Neuronal stem cell (in vitro differentiated cells): ENCODE data around the gene GNAT2.

Experiments
- DNase-seq: peaks from one replicate; pipeline ENCODE4 v3.0.0-alpha.2; 2013; ENCODE audit warnings: low spot score
- H2AFZ ChIP-seq: one replicate; pipeline ENCODE4 v1.6.1; 2013; ENCODE audit warnings: mild to moderate bottlenecking, low read length, inconsistent platforms
- H2AK5ac ChIP-seq: 2 replicates; pipeline ENCODE4 v1.6.1; 2013; ENCODE audit warnings: low read depth, mild to moderate bottlenecking, inconsistent platforms, low read length, moderate library complexity, mixed read lengths
- H2BK120ac ChIP-seq: 2 replicates; pipeline ENCODE4 v1.6.1; 2013; ENCODE audit warnings: low read depth, mild to moderate bottlenecking, inconsistent platforms, low read length, moderate library complexity, mixed read lengths
- H2BK12ac ChIP-seq: one replicate; pipeline ENCODE4 v1.6.1; 2013; ENCODE audit warnings: low read length, inconsistent platforms
- H2BK15ac ChIP-seq: 2 replicates; pipeline ENCODE4 v1.6.1; 2013; ENCODE audit warnings: mild to moderate bottlenecking, low read length, inconsistent platforms, mixed read lengths
- H2BK5ac ChIP-seq: one replicate; pipeline ENCODE4 v1.6.1; 2013; ENCODE audit warnings: inconsistent platforms, mild to moderate bottlenecking, low read length, moderate library complexity
- H3K14ac ChIP-seq: one replicate; pipeline ENCODE4 v1.6.1; 2013; ENCODE audit warnings: low read length, inconsistent platforms
- H3K18ac ChIP-seq: 2 replicates; pipeline ENCODE4 v1.6.1; 2013; ENCODE audit warnings: low read length, inconsistent platforms
- H3K23ac ChIP-seq: 2 replicates; pipeline ENCODE4 v1.6.1; 2013; ENCODE audit warnings: low read depth, mild to moderate bottlenecking, mixed read lengths, low read length, inconsistent platforms; ENCODE audit not compliant: poor library complexity
- H3K27ac ChIP-seq: replicated peaks from 3 replicates; pipeline ENCODE4 v1.5.1; 2013; ENCODE audit warnings: low read length, inconsistent platforms
- H3K27me3 ChIP-seq, 3 experiments: 2 replicates each; pipeline ENCODE4 v1.6.1; 2013; ENCODE audit warnings: low read length in 3 of 3, mild to moderate bottlenecking in 2 of 3, inconsistent platforms in 1 of 3, low read depth in 1 of 3, mixed read lengths in 1 of 3, moderate library complexity in 1 of 3; ENCODE audit not compliant: control insufficient read depth in 3 of 3, insufficient read depth in 3 of 3
- H3K36me3 ChIP-seq, 2 donors: replicated peaks in 1 of 2; 2 replicates each; pipeline ENCODE4 v1.6.1; 2013; ENCODE audit warnings: low read length in 2 of 2; ENCODE audit not compliant: control insufficient read depth in 2 of 2, insufficient read depth in 2 of 2
- H3K4ac ChIP-seq: 2 replicates; pipeline ENCODE4 v1.6.1; 2013; ENCODE audit warnings: inconsistent platforms, mild to moderate bottlenecking, low read length, moderate library complexity
- H3K4me1 ChIP-seq, 2 donors: 1 replicate in 1 of 2; 2 replicates in 1 of 2; pipeline ENCODE4 v1.6.1; 2013; ENCODE audit warnings: low read length in 2 of 2, low read depth in 1 of 2; ENCODE audit not compliant: control insufficient read depth in 2 of 2, insufficient read depth in 1 of 2
- H3K4me2 ChIP-seq: one replicate; pipeline ENCODE4 v1.6.1; 2013; ENCODE audit warnings: mild to moderate bottlenecking, low read length, inconsistent platforms; ENCODE audit not compliant: insufficient read depth, poor library complexity, severe bottlenecking
- H3K4me3 ChIP-seq, 2 donors: 2 replicates each; pipeline ENCODE4 v1.5.1; 2013; ENCODE audit warnings: low read length in 2 of 2, mild to moderate bottlenecking in 2 of 2, inconsistent platforms in 1 of 2, moderate library complexity in 1 of 2
- H3K79me1 ChIP-seq: one replicate; pipeline ENCODE4 v1.6.1; 2013; ENCODE audit warnings: low read depth, mild to moderate bottlenecking, inconsistent platforms, low read length, moderate library complexity
- H3K9ac ChIP-seq: one replicate; pipeline ENCODE4 v1.6.1; 2013; ENCODE audit warnings: mild to moderate bottlenecking, low read depth, low read length, inconsistent platforms; ENCODE audit not compliant: poor library complexity
- H3K9me3 ChIP-seq, 2 donors: replicated peaks in 1 of 2; 2 replicates each; pipeline versions ENCODE3 to v1.6.1; 2013; ENCODE audit warnings: low read length in 2 of 2, mild to moderate bottlenecking in 2 of 2, inconsistent platforms in 1 of 2, low read depth in 1 of 2, mixed read lengths in 1 of 2, moderate library complexity in 1 of 2; ENCODE audit not compliant: control insufficient read depth in 2 of 2, insufficient read depth in 1 of 2
- H4K8ac ChIP-seq: one replicate; pipeline ENCODE4 v1.6.1; 2013; ENCODE audit warnings: low read depth, mild to moderate bottlenecking, inconsistent platforms, low read length, moderate library complexity
- H4K91ac ChIP-seq: one replicate; pipeline ENCODE4 v1.6.1; 2013; ENCODE audit warnings: low read length, low read depth, mild to moderate bottlenecking, inconsistent platforms; ENCODE audit not compliant: poor library complexity
- WGBS, 2 donors: extraction: QIAGEN DNeasy Blood & Tissue Kit; methylation state at CpG; one replicate each; pipeline ENCODE4 v1.1.7; 2013; ENCODE audit warnings: missing lambda C conversion rate in 2 of 2, mixed read lengths in 1 of 2; ENCODE audit not compliant: insufficient read length in 2 of 2, insufficient replicate concordance in 1 of 2; ENCODE audit errors: extremely low coverage in 2 of 2; 5-methylcytosine and 5-hydroxymethylcytosine counted together

Gene GNAT2

GRCh38 chr1:109631513-109632505 lies 12.4 kb upstream of the GNAT2 start:
- Histone ChIP-seq H3K18ac (peak overlapping the region; percentile 72), H3K27ac (peak overlapping the region; percentile 76), H3K4me1 (peaks cover 6 to 17% of the 10 kb centered on the region in 2 donors), H3K23ac (no peak overlapping the region), H2BK5ac (no peak overlapping the region), H3K27me3 (no peaks in the 10 kb centered on the region), H3K14ac (peak overlapping the region; percentile 47), H3K36me3 (peaks cover 41 to 51% of the 10 kb centered on the region in 2 donors), H2BK120ac (no peak overlapping the region), H3K9ac (no peak overlapping the region), H4K91ac (no peak overlapping the region), H2BK12ac (peak overlapping the region; percentile 95), H3K4me2 (no peak overlapping the region), H3K4ac (no peak overlapping the region), H2AK5ac (peak overlapping the region; percentile 95), H2BK15ac (peak overlapping the region; percentile 95), H3K79me1 (peaks cover 1% of the 10 kb centered on the region), H2AFZ (no peak overlapping the region), H3K9me3 (no peaks in the 10 kb centered on the region), H4K8ac (no peak overlapping the region), H3K4me3 (no peak overlapping the region)
- DNase-seq: no peak
- no CpG with 5 or more reads among the region's 16 CpGs for WGBS, 2 donors

DNA sequence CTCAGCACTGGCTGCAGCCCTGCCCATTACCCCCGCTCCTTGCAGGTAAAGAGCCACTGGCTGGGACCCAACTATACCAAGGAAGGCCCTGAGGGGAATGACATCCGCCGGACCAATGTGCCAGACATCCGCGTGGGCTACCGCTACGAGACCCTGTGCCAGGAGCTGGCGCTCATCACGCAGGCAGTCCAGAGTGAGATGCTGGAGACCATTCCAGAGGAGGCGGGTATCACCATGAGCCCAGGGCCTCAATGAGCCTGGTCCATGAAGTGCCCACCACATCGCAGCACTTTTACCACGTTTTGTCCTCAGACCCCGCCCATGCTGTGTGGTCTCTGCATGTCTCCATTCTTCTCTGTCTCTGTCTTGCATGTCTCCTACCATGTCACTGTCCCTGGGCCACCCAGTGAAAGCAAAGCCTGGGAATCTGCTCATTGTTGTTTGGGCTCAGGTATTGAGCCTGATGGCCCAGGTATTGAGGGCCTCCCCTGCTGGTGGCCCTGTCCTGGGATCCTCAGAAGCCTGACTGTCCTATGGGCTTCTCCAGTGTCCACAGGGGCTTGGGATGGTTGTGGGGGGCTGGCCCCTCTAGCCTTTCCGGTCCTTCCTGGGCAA lies 11.6 kb upstream of the GNAT2 start:
- no peak overlapping the region for H4K91ac ChIP-seq
- no peak overlapping the region for H3K27ac ChIP-seq
- no peak overlapping the region for H3K23ac ChIP-seq
- peak overlapping the region; percentile 2 for H3K18ac ChIP-seq
- no CpG with 5 or more reads among the region's 14 CpGs for WGBS, 2 donors
- no peak overlapping the region for H3K4me2 ChIP-seq
- H2BK12ac ChIP-seq: no peak overlapping the region
- H2AK5ac ChIP-seq: peak overlapping the region; percentile 30
- H3K4ac ChIP-seq: no peak overlapping the region
- H3K4me1 ChIP-seq: peaks cover 2 to 12% of the 10 kb centered on the region in 2 donors
- no peak overlapping the region for H3K4me3 ChIP-seq
- H3K14ac ChIP-seq: no peak overlapping the region
- H3K79me1 ChIP-seq: peaks cover 1% of the 10 kb centered on the region
- H2BK120ac ChIP-seq: no peak overlapping the region
- H3K9ac ChIP-seq: no peak overlapping the region
- no peaks in the 10 kb centered on the region for H3K27me3 ChIP-seq
- no peak overlapping the region for H2AFZ ChIP-seq
- peaks cover 41 to 59% of the 10 kb centered on the region in 2 donors for H3K36me3 ChIP-seq
- no peak overlapping the region for H4K8ac ChIP-seq
- H3K9me3 ChIP-seq: no peaks in the 10 kb centered on the region
- no peak overlapping the region for H2BK5ac ChIP-seq
- DNase-seq: no peak
- H2BK15ac ChIP-seq: no peak overlapping the region

DNA sequence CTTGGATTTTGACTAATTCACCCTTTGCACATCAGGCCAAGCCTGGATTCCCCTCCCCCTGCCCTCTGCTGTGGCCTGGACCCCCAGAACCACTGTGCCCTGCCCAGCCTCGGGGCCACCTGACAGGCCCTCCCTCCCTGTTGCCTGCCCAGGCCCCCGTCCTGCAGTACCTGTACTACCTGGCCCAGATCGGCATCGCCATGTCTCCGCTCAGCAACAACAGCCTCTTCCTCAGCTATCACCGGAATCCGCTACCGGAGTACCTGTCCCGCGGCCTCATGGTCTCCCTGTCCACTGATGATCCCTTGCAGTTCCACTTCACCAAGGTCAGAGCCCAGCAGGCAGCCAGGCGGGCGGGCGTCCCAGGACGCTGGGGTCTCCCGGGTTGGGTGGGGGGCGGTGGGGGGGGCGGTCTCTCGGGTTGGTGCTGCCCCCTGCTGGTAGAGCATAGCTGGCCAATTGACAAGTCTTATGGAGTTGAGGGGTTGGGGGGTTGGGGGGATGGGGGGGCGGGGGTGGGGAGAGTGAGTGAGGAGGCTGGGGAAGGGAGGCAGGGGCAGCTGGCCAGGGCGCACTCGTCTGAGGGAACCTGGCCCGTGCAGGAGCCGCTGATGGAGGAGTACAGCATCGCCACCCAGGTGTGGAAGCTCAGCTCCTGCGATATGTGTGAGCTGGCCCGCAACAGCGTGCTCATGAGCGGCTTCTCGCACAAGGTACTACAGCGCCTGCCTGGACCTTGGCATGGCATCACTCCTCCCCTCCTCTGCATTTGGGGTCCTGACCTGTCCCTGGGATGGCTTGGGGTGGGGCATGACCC lies 10.9 kb upstream of the GNAT2 start:
- Histone ChIP-seq H3K23ac (peak overlapping the region; percentile 87), H4K91ac (no peak overlapping the region), H3K4ac (no peak overlapping the region), H3K18ac (no peak overlapping the region), H3K4me3 (no peak overlapping the region), H3K27me3 (no peaks in the 10 kb centered on the region), H3K79me1 (peaks cover 4% of the 10 kb centered on the region), H3K4me1 (peaks cover 0 to 10% of the 10 kb centered on the region in 2 donors), H3K27ac (no peak overlapping the region), H2BK15ac (no peak overlapping the region), H3K9me3 (no peaks in the 10 kb centered on the region), H2BK120ac (no peak overlapping the region), H3K14ac (no peak overlapping the region), H4K8ac (no peak overlapping the region), H2BK12ac (peak overlapping the region; percentile 88), H2AFZ (no peak overlapping the region), H3K9ac (peak overlapping the region; percentile 5), H3K36me3 (peaks cover 41 to 66% of the 10 kb centered on the region in 2 donors), H2AK5ac (no peak overlapping the region), H2BK5ac (peak overlapping the region; percentile 53), H3K4me2 (no peak overlapping the region)
- no peak for DNase-seq
- no CpG with 5 or more reads among the region's 30 CpGs for WGBS, 2 donors
